B cell (primary cell): ENCODE data around the gene QSOX2. TPM values are rescaled to one million over a fixed set of nuclear protein-coding genes. Genes with fewer than 3 reads are reported as not detected.

Source experiments
- ATAC-seq: fragments of 200-7000 bp; cut with Tn5 transposase; one replicate; pipeline ENCODE4 v1.10.0; 2021; ENCODE audit warnings: low read depth, mild to moderate bottlenecking, moderate number of reproducible peaks, moderate library complexity
- CTCF ChIA-PET: fragments of 350-600 bp; sonication (Branson Sonifier 250); formaldehyde crosslinking; loops from one replicate; lab custom pipeline; 2021; ENCODE audit warnings: antibody characterized with exemption, inconsistent platforms; lab: Charles Lee
- POLR2A ChIA-PET: fragments of 350-600 bp; sonication (Branson Sonifier 250); formaldehyde crosslinking; loops from one replicate; lab custom pipeline; 2021; ENCODE audit warnings: antibody characterized with exemption; lab: Charles Lee
- DNase-seq: peaks from one replicate; pipeline ENCODE4 v3.0.0; 2013
- H2AFZ ChIP-seq: 2 replicates; pipeline ENCODE4 v1.6.1; 2012; ENCODE audit warnings: mild to moderate bottlenecking, low read depth, low read length; ENCODE audit not compliant: insufficient read depth, poor library complexity, severe bottlenecking
- H3K27ac ChIP-seq, 2 donors: 1 replicate in 1 of 2; 2 replicates in 1 of 2; pipeline ENCODE4 v1.5.1; 2012 to 2013; ENCODE audit warnings: low read length in 2 of 2, mild to moderate bottlenecking in 2 of 2, moderate library complexity in 1 of 2
- H3K27me3 ChIP-seq, 4 experiments: fragments of 200-600 bp in 1 of 4; sonication (generic) in 1 of 4; replicated peaks in 1 of 4; 1 replicate in 2 of 4; 2 replicates in 2 of 4; pipeline versions ENCODE4 v1.6.1 to v1.7.0; 2013 to 2016; ENCODE audit warnings: low read length in 3 of 4, mild to moderate bottlenecking in 2 of 4, mixed read lengths in 1 of 4, moderate library complexity in 1 of 4; ENCODE audit not compliant: insufficient read depth in 4 of 4, control insufficient read depth in 3 of 4; ENCODE audit errors: control extremely low read depth in 1 of 4
- H3K36me3 ChIP-seq, 2 experiments: replicated peaks in 1 of 2; 1 replicate in 1 of 2; 2 replicates in 1 of 2; pipeline versions ENCODE4 v1.6.1 to v1.7.1; 2013; ENCODE audit warnings: low read length in 1 of 2; ENCODE audit not compliant: insufficient read depth in 2 of 2, control insufficient read depth in 1 of 2; ENCODE audit errors: control extremely low read depth in 1 of 2, extremely low read depth in 1 of 2
- H3K4me1 ChIP-seq, 2 donors: fragments of 200-600 bp in 1 of 2; sonication (generic) in 1 of 2; 1 replicate in 1 of 2; 2 replicates in 1 of 2; pipeline versions ENCODE4 v1.5.1 to v1.6.1; 2013 to 2017; ENCODE audit warnings: low read length in 2 of 2; ENCODE audit not compliant: control insufficient read depth in 2 of 2, insufficient read depth in 2 of 2
- H3K4me2 ChIP-seq: replicated peaks from 2 replicates; pipeline ENCODE3; 2012; ENCODE audit warnings: mild to moderate bottlenecking, low read depth, low read length; ENCODE audit not compliant: poor library complexity, severe bottlenecking
- H3K4me3 ChIP-seq, 5 experiments: fragments of 200-600 bp in 1 of 5; sonication (generic) in 1 of 5; 1 replicate in 3 of 5; 2 replicates in 2 of 5; pipeline versions ENCODE4 v1.5.1 to v1.7.0; 2011 to 2016; ENCODE audit warnings: low read length in 4 of 5, mild to moderate bottlenecking in 4 of 5, low read depth in 2 of 5, control low read depth in 1 of 5, moderate library complexity in 1 of 5; ENCODE audit not compliant: insufficient read depth in 1 of 5; ENCODE audit errors: control extremely low read depth in 1 of 5, extremely low read depth in 1 of 5
- H3K79me2 ChIP-seq: fragments of 200-600 bp; sonication (generic); one replicate; pipeline ENCODE4 v1.6.0; 2016; ENCODE audit warnings: low read length; ENCODE audit not compliant: control insufficient read depth, insufficient read depth
- H3K9ac ChIP-seq: fragments of 200-600 bp; sonication (generic); 2 replicates; pipeline ENCODE4 v1.6.1; 2017; ENCODE audit warnings: mild to moderate bottlenecking, low read length, moderate library complexity
- H3K9me3 ChIP-seq, 3 donors: one replicate each; pipeline versions ENCODE4 v1.6.1 to v1.7.1; 2013; ENCODE audit warnings: low read length in 2 of 3; ENCODE audit not compliant: control insufficient read depth in 2 of 3, insufficient read depth in 1 of 3; ENCODE audit errors: control extremely low read depth in 1 of 3
- H4K20me1 ChIP-seq: 2 replicates; pipeline ENCODE4 v1.6.0; 2012; ENCODE audit warnings: mild to moderate bottlenecking, low read length; ENCODE audit not compliant: insufficient read depth, control insufficient read depth, poor library complexity, severe bottlenecking
- H3K27ac Mint-ChIP-seq: one replicate; pipeline ENCODE4 v1.8.0; 2021; ENCODE audit warnings: mixed read lengths
- H3K27me3 Mint-ChIP-seq: one replicate; pipeline ENCODE4 v1.8.0; 2021; ENCODE audit warnings: mixed read lengths
- H3K4me1 Mint-ChIP-seq: one replicate; pipeline ENCODE4 v1.8.0; 2021; ENCODE audit warnings: mixed read lengths
- H3K4me3 Mint-ChIP-seq: one replicate; pipeline ENCODE4 v1.8.0; 2021; ENCODE audit warnings: mixed read lengths
- H3K9me3 Mint-ChIP-seq: one replicate; pipeline ENCODE4 v1.8.0; 2022; ENCODE audit warnings: mixed read lengths; ENCODE audit not compliant: insufficient read depth
- EZH2 ChIP-seq: IDR thresholded peaks from 2 replicates; pipeline ENCODE4 v1.6.1; 2012; ENCODE audit warnings: borderline replicate concordance, low read depth, mild to moderate bottlenecking, moderate library complexity, low read length; ENCODE audit not compliant: insufficient read depth, poor library complexity, severe bottlenecking
- WGBS: methylation state at CpG from one replicate; pipeline ENCODE4 v1.1.5; 2013; ENCODE audit warnings: missing lambda C conversion rate; ENCODE audit not compliant: insufficient coverage; 5-methylcytosine and 5-hydroxymethylcytosine counted together
- intact Hi-C: fragments of 100-400 bp; cut with micrococcal nuclease; formaldehyde crosslinking; loops from one replicate; pipeline ENCODE4 v1.10.0; 2022
- polyA plus RNA-seq: library from polyadenylated mRNA; depleted of rRNA; stranded (reverse); fragments of >200 nt; gene quantifications from 2 replicates; pipeline ENCODE4 v1.2.3, GENCODE V29; 2012
- total RNA-seq, 2 donors: library from RNA; stranded (reverse); fragments of 120-200 nt in 1 of 2; gene quantifications; 1 replicate in 1 of 2; 2 replicates in 1 of 2; pipeline versions ENCODE4 v1.2.3 to v1.2.4, GENCODE V29; 2013 to 2022
- TF ChIP-seq, protein P1 (sequence below): fragments of 200-600 bp; IDR thresholded peaks from one replicate; pipeline ENCODE4 v1.8.0; 2022; ENCODE audit warnings: antibody characterized with exemption, mild to moderate bottlenecking

Gene QSOX2
- total and polyA plus RNA-seq, 2 donors (not counting 1 experiment from before 2014, with no cell fraction given): 62.9 to 139 TPM

GRCh38 chr9:136258786-136259516, 13.3 kb upstream of the QSOX2 start:
- ATAC-seq: no peak
- Histone ChIP-seq H3K27ac (no peak overlapping the region), H3K36me3 (no peaks in the 10 kb centered on the region), H3K9me3 (no peaks in the 10 kb centered on the region), H3K4me2 (no peak overlapping the region), H3K79me2 (no peaks in the 10 kb centered on the region), H3K4me1 (no peaks in the 10 kb centered on the region), H3K27me3 (peaks cover 0 to 5% (median 0%) of the 10 kb centered on the region in 4 experiments), H3K4me3 (no peak overlapping the region), H3K9ac (no peak overlapping the region), H2AFZ (no peak overlapping the region), H4K20me1 (no peaks in the 10 kb centered on the region)
- no peak for TF ChIP-seq EZH2
- TF ChIP-seq, protein P1, sequence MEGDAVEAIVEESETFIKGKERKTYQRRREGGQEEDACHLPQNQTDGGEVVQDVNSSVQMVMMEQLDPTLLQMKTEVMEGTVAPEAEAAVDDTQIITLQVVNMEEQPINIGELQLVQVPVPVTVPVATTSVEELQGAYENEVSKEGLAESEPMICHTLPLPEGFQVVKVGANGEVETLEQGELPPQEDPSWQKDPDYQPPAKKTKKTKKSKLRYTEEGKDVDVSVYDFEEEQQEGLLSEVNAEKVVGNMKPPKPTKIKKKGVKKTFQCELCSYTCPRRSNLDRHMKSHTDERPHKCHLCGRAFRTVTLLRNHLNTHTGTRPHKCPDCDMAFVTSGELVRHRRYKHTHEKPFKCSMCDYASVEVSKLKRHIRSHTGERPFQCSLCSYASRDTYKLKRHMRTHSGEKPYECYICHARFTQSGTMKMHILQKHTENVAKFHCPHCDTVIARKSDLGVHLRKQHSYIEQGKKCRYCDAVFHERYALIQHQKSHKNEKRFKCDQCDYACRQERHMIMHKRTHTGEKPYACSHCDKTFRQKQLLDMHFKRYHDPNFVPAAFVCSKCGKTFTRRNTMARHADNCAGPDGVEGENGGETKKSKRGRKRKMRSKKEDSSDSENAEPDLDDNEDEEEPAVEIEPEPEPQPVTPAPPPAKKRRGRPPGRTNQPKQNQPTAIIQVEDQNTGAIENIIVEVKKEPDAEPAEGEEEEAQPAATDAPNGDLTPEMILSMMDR: no peak
- Mint-ChIP-seq H3K27ac (no peak overlapping the region), H3K4me1 (no peaks in the 10 kb centered on the region), H3K27me3 (no peaks in the 10 kb centered on the region), H3K4me3 (no peak overlapping the region), H3K9me3 (no peaks in the 10 kb centered on the region)
- DNase-seq: no peak
- ChIA-PET CTCF (no interaction called here), POLR2A (no interaction called here)
- WGBS: 78% methylated on average over 18 of the region's 22 CpGs
- intact Hi-C loops: no loop called here

DNA sequence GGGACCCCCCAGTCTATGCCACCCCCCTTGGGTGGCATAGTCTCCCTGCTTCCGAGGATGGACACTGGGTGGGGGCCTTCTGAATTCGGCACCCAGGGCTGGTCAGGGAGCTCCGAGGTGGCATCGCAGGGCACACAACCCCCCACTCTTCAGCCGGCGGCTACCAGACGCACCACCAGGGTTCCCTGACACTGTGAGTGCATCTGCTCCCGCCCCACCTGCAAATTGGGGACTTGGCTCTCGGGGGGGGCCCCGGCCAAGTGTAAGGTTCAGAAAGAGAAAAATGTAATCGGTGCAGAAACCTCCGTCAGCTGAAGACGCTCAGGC, 12.7 kb upstream of the QSOX2 start:
- no peak for DNase-seq
- Mint-ChIP-seq H3K27me3 (no peaks in the 10 kb centered on the region), H3K9me3 (no peaks in the 10 kb centered on the region), H3K4me3 (no peak overlapping the region), H3K27ac (no peak overlapping the region), H3K4me1 (no peaks in the 10 kb centered on the region)
- ChIA-PET POLR2A (no interaction called here), CTCF (no interaction called here)
- Histone ChIP-seq H2AFZ (no peak overlapping the region), H3K27ac (no peak overlapping the region), H4K20me1 (no peaks in the 10 kb centered on the region), H3K9ac (no peak overlapping the region), H3K27me3 (peaks cover 0 to 5% (median 0%) of the 10 kb centered on the region in 4 experiments), H3K4me2 (no peak overlapping the region), H3K9me3 (no peaks in the 10 kb centered on the region), H3K4me3 (no peak overlapping the region), H3K79me2 (no peaks in the 10 kb centered on the region), H3K36me3 (no peaks in the 10 kb centered on the region), H3K4me1 (no peaks in the 10 kb centered on the region)
- TF ChIP-seq, protein P1: no peak
- TF ChIP-seq EZH2: no peak
- no peak for ATAC-seq
- intact Hi-C loops: no loop called here
- 96% methylated on average over 7 of the region's 13 CpGs for WGBS
